Caco-2 (cell line): ENCODE results near the gene SEMA4D. TPM values are rescaled to one million over a fixed set of nuclear protein-coding genes. Genes with fewer than 3 reads are reported as not detected.

Source experiments
- BruUV-seq: library from RNA; stranded (reverse); fragments of 400-500 nt; replicated peaks from 2 replicates; lab custom pipeline; 2021; lab: Mats Ljungman, UMichigan
- CTCF ChIA-PET: fragments of 300-600 bp; sonication (Branson Sonifier 250); formaldehyde crosslinking; loops from one replicate; lab custom pipeline; 2022; ENCODE audit warnings: antibody characterized with exemption; lab: Charles Lee
- POLR2A ChIA-PET: fragments of 300-600 bp; sonication (Branson Sonifier 250); formaldehyde crosslinking; loops from one replicate; lab custom pipeline; 2022; ENCODE audit warnings: antibody characterized with exemption; lab: Charles Lee
- DNase-seq, 2 experiments: peaks; one replicate each; pipeline versions ENCODE4 v3.0.0 to v3.0.0-alpha.2; 2020 to 2022
- H3K27me3 ChIP-seq: replicated peaks from 2 replicates; pipeline ENCODE4 v1.6.0; 2011; ENCODE audit warnings: low read length; ENCODE audit not compliant: control insufficient read depth, insufficient read depth
- H3K36me3 ChIP-seq: 2 replicates; pipeline ENCODE4 v1.5.1; 2011; ENCODE audit warnings: low read length; ENCODE audit not compliant: control insufficient read depth, insufficient read depth
- H3K4me1 ChIP-seq: fragments of 250-450 bp; sonication (Bioruptor Pico); 2 replicates; pipeline ENCODE4 v1.5.1; 2020; ENCODE audit warnings: mild to moderate bottlenecking
- H3K4me3 ChIP-seq: 2 replicates; pipeline ENCODE4 v1.5.1; 2011; ENCODE audit warnings: low read depth, mild to moderate bottlenecking, control low read depth, low read length
- H3K9me3 ChIP-seq: fragments of 250-450 bp; sonication (Bioruptor Pico); 2 replicates; pipeline ENCODE4 v1.5.1; 2020; ENCODE audit warnings: mild to moderate bottlenecking, moderate library complexity
- H3K27ac Mint-ChIP-seq: one replicate; pipeline ENCODE4 v1.8.0; 2022; ENCODE audit warnings: mixed read lengths; ENCODE audit not compliant: unreplicated experiment
- H3K27me3 Mint-ChIP-seq: one replicate; pipeline ENCODE4 v1.8.0; 2022; ENCODE audit warnings: mixed read lengths; ENCODE audit not compliant: insufficient read depth, unreplicated experiment
- H3K36me3 Mint-ChIP-seq: one replicate; pipeline ENCODE4 v1.8.0; 2022; ENCODE audit warnings: mild to moderate bottlenecking, mixed read lengths; ENCODE audit not compliant: insufficient read depth, unreplicated experiment
- H3K4me1 Mint-ChIP-seq: one replicate; pipeline ENCODE4 v1.8.0; 2022; ENCODE audit warnings: low read depth, mixed read lengths; ENCODE audit not compliant: unreplicated experiment
- H3K4me3 Mint-ChIP-seq: one replicate; pipeline ENCODE4 v1.8.0; 2022; ENCODE audit warnings: mild to moderate bottlenecking, moderate library complexity, mixed read lengths; ENCODE audit not compliant: unreplicated experiment
- H3K9me3 Mint-ChIP-seq: one replicate; pipeline ENCODE4 v1.8.0; 2022; ENCODE audit warnings: mixed read lengths; ENCODE audit not compliant: unreplicated experiment
- CTCF ChIP-seq, 2 experiments: fragments of 200-600 bp in 1 of 2; IDR thresholded peaks; 1 replicate in 1 of 2; 2 replicates in 1 of 2; pipeline versions ENCODE4 v1.5.1 to v1.8.0; 2011 to 2022; ENCODE audit warnings: antibody characterized with exemption in 1 of 2, control low read depth in 1 of 2, inconsistent platforms in 1 of 2, low read depth in 1 of 2, low read length in 1 of 2, mild to moderate bottlenecking in 1 of 2, moderate library complexity in 1 of 2; ENCODE audit not compliant: insufficient read depth in 1 of 2, severe bottlenecking in 1 of 2, unreplicated experiment in 1 of 2
- intact Hi-C: fragments of 100-400 bp; cut with micrococcal nuclease; formaldehyde crosslinking; loops from one replicate; pipeline ENCODE4 v1.10.0; 2022; ENCODE audit not compliant: unreplicated experiment
- total RNA-seq: library from RNA; stranded (reverse); gene quantifications from 2 replicates; pipeline ENCODE4 v1.2.3, GENCODE V29; 2022

Gene SEMA4D
- total RNA-seq, 1 experiment from 2014 or later = 17.1 TPM

DNA sequence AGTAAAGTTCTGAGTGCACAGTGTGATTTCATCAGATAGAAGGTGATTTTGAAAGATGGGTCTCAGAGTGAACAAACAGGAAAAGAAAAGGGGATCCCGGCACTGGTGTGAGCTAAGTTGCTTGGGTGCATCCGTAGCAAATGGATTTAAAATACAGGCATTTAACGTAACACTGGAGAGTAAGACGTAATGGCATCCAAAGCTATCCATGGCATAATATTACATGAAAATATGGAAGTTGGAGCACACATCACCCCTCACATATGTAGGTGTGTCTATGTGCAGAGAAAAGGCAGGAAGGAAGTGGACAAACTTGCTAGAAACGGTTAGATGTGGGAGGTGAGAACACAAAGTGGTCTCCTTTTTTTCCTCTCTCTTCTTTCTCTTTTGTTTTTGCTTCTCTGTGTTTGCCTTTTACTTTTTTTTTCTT lies 38.2 kb upstream of the SEMA4D start:
- Mint-ChIP-seq H3K36me3 (no peaks in the 10 kb centered on the region), H3K9me3 (no peaks in the 10 kb centered on the region), H3K27ac (no peak overlapping the region), H3K27me3 (no peaks in the 10 kb centered on the region), H3K4me3 (no peak overlapping the region), H3K4me1 (no peaks in the 10 kb centered on the region)
- 0 out of 2 replicates have a peak, but pooled peaks cover 3% of the 10 kb centered on the region for H3K4me1 ChIP-seq
- no peaks in the 10 kb centered on the region for H3K9me3 ChIP-seq
- no peak for TF ChIP-seq CTCF (IDR thresholded peaks at IDR 0.05; ENCODE audit: insufficient read depth in 1 of 2, low read depth in 1 of 2, low read length in 1 of 2, severe bottlenecking in 1 of 2, unreplicated experiment in 1 of 2)
- DNase-seq = no peak
- BruUV-seq = no TSS peak
- H3K36me3 ChIP-seq = no peaks in the 10 kb centered on the region
- no peaks in the 10 kb centered on the region for H3K27me3 ChIP-seq
- intact Hi-C loops = no loop called here
- CTCF ChIA-PET = no interaction called here
- POLR2A ChIA-PET = no interaction called here
- H3K4me3 ChIP-seq = no peak overlapping the region

GRCh38 chr9:89535461-89535860 lies 37.5 kb upstream of the SEMA4D start:
- Mint-ChIP-seq H3K9me3 (no peaks in the 10 kb centered on the region), H3K36me3 (no peaks in the 10 kb centered on the region), H3K4me3 (no peak overlapping the region), H3K27ac (no peak overlapping the region), H3K27me3 (no peaks in the 10 kb centered on the region), H3K4me1 (no peaks in the 10 kb centered on the region)
- CTCF ChIA-PET = no interaction called here
- 0 out of 2 replicates have a peak, but pooled peaks cover 3% of the 10 kb centered on the region for H3K4me1 ChIP-seq
- no peak for DNase-seq
- no peak for TF ChIP-seq CTCF (IDR thresholded peaks at IDR 0.05; ENCODE audit: insufficient read depth in 1 of 2, low read depth in 1 of 2, low read length in 1 of 2, severe bottlenecking in 1 of 2, unreplicated experiment in 1 of 2)
- intact Hi-C loops = no loop called here
- no peaks in the 10 kb centered on the region for H3K27me3 ChIP-seq
- no peaks in the 10 kb centered on the region for H3K36me3 ChIP-seq
- no peak overlapping the region for H3K4me3 ChIP-seq
- no peaks in the 10 kb centered on the region for H3K9me3 ChIP-seq
- POLR2A ChIA-PET = no interaction called here
- BruUV-seq = no TSS peak

DNA sequence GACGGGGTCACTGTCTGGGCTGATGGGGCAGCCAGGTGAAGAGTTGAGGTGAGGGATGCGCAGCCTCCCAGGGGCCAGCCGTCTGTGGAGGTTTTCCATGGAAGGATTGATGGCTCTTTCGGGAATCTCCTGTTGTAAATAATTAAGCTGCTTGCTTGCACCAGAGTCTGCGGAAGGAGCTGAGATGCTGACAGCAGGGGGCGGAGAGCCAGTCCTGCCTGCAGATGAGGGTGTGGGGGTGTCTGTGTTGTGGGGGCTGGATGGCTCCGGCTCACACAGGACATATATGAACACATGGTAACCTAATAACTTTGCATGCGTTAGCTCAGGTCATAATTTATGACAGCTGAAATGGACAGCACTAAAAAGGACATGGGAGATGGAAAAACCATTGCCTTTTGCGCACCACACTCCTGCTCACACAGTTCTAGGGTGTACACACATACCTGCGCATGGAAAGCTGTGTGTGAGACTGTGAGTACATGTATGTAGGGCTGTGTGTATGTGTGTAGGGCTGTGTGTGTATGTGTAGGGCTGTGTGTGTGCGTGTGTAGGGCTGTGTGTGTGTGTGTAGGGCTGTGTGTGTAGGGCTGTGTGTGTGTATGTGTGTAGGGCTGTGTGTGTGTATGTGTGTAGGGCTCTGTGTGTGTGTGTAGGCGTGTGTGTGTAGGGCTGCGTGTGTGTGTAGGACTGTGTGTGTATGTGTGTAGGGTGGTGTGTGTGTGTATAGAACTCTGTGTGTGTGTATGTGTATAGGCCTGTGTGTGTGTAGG lies 36.8 kb upstream of the SEMA4D start:
- no peak for DNase-seq
- POLR2A ChIA-PET = interaction anchor here (0.7 kb wide), 1 partner anchor 175 kb away, joined by 3 read pairs; no protein-coding TSS in a partner anchor
- intact Hi-C loops = no loop called here
- BruUV-seq = no TSS peak
- Mint-ChIP-seq H3K4me1 (no peaks in the 10 kb centered on the region), H3K27me3 (no peaks in the 10 kb centered on the region), H3K36me3 (no peaks in the 10 kb centered on the region), H3K9me3 (no peaks in the 10 kb centered on the region), H3K4me3 (no peak overlapping the region), H3K27ac (no peak overlapping the region)
- Histone ChIP-seq H3K4me3 (no peak overlapping the region), H3K4me1 (0 out of 2 replicates have a peak, but pooled peaks cover 3% of the 10 kb centered on the region), H3K36me3 (no peaks in the 10 kb centered on the region), H3K9me3 (no peaks in the 10 kb centered on the region), H3K27me3 (no peaks in the 10 kb centered on the region)
- TF ChIP-seq CTCF (IDR thresholded peaks at IDR 0.05; ENCODE audit: insufficient read depth in 1 of 2, low read depth in 1 of 2, low read length in 1 of 2, severe bottlenecking in 1 of 2, unreplicated experiment in 1 of 2) = no peak
- CTCF ChIA-PET = no interaction called here
